ENCODE results near the gene GALNT13. TPM values are rescaled to one million over a fixed set of nuclear protein-coding genes. Genes with fewer than 3 reads are reported as not detected.

Gene GALNT13
- total RNA-seq, 2 donors from 2014 or later: not detected

GRCh38 chr2:154173164-154173563, 301.4 kb downstream of the GALNT13 start:
- H3K27me3 Mint-ChIP-seq (ENCODE audit: low read depth): no peaks in the 10 kb centered on the region
- H3K4me1 Mint-ChIP-seq (ENCODE audit: low read depth): no peaks in the 10 kb centered on the region
- no peaks in the 10 kb centered on the region for H3K36me3 Mint-ChIP-seq (ENCODE audit: insufficient read depth in 2 of 2)
- no peak for ATAC-seq (replicated peaks in 1 of 2)
- DNase-seq: no peak
- H3K27ac Mint-ChIP-seq: no peak overlapping the region
- no peak overlapping the region for H3K4me3 Mint-ChIP-seq
- peaks cover 1 to 3% of the 10 kb centered on the region in 2 donors for H3K9me3 Mint-ChIP-seq

- ATAC-seq (replicated peaks in 1 of 2): no peak
Observed at GRCh38 chr2:154173919-154174318, 302.2 kb downstream of the GALNT13 start.

GRCh38 chr2:154182008-154182407, 310.3 kb downstream of the GALNT13 start:
- ATAC-seq (replicated peaks in 1 of 2) (no peak), DNase-seq (no peak)
- H3K27me3 Mint-ChIP-seq (ENCODE audit: low read depth): no peaks in the 10 kb centered on the region
- H3K4me3 Mint-ChIP-seq: no peak overlapping the region
- no peak overlapping the region for H3K27ac Mint-ChIP-seq
- H3K36me3 Mint-ChIP-seq (ENCODE audit: insufficient read depth in 2 of 2): no peaks in the 10 kb centered on the region
- H3K4me1 Mint-ChIP-seq (ENCODE audit: low read depth): no peaks in the 10 kb centered on the region
- peaks cover 2% of the 10 kb centered on the region in 2 donors for H3K9me3 Mint-ChIP-seq

More at GRCh38 chr2:154173919-154174318, 302.2 kb downstream of the GALNT13 start:
- no peak for DNase-seq
- no peaks in the 10 kb centered on the region for H3K4me1 Mint-ChIP-seq (ENCODE audit: low read depth)
- peaks cover 0 to 3% of the 10 kb centered on the region in 2 donors for H3K9me3 Mint-ChIP-seq
- no peak overlapping the region for H3K4me3 Mint-ChIP-seq
- no peaks in the 10 kb centered on the region for H3K36me3 Mint-ChIP-seq (ENCODE audit: insufficient read depth in 2 of 2)
- no peak overlapping the region for H3K27ac Mint-ChIP-seq
- H3K27me3 Mint-ChIP-seq (ENCODE audit: low read depth): no peaks in the 10 kb centered on the region

GRCh38 chr2:154187948-154188347, 316.2 kb downstream of the GALNT13 start:
- Mint-ChIP-seq H3K27ac (no peak overlapping the region), H3K4me1 (ENCODE audit: low read depth) (no peaks in the 10 kb centered on the region), H3K9me3 (peaks cover 2 to 8% of the 10 kb centered on the region in 2 donors), H3K27me3 (ENCODE audit: low read depth) (no peaks in the 10 kb centered on the region), H3K36me3 (ENCODE audit: insufficient read depth in 2 of 2) (no peaks in the 10 kb centered on the region), H3K4me3 (no peak overlapping the region)
- DNase-seq (no peak), ATAC-seq (replicated peaks in 1 of 2) (no peak)

- peaks cover 0 to 5% of the 10 kb centered on the region in 2 donors for H3K9me3 Mint-ChIP-seq
- no peak overlapping the region for H3K27ac Mint-ChIP-seq
Observed at GRCh38 chr2:154189953-154190352, 318.2 kb downstream of the GALNT13 start.

GRCh38 chr2:154193246-154193645, 321.5 kb downstream of the GALNT13 start:
- H3K36me3 Mint-ChIP-seq (ENCODE audit: insufficient read depth in 2 of 2): no peaks in the 10 kb centered on the region
- ATAC-seq (replicated peaks in 1 of 2) (no peak), DNase-seq (no peak)
- no peaks in the 10 kb centered on the region for H3K4me1 Mint-ChIP-seq (ENCODE audit: low read depth)
- H3K27ac Mint-ChIP-seq: no peak overlapping the region
- H3K4me3 Mint-ChIP-seq: no peak overlapping the region
- H3K27me3 Mint-ChIP-seq (ENCODE audit: low read depth): no peaks in the 10 kb centered on the region
- peaks cover 0 to 4% of the 10 kb centered on the region in 2 donors for H3K9me3 Mint-ChIP-seq

More at GRCh38 chr2:154189953-154190352, 318.2 kb downstream of the GALNT13 start:
- no peak for DNase-seq
- Mint-ChIP-seq H3K4me3 (no peak overlapping the region), H3K4me1 (ENCODE audit: low read depth) (no peaks in the 10 kb centered on the region), H3K36me3 (ENCODE audit: insufficient read depth in 2 of 2) (no peaks in the 10 kb centered on the region), H3K27me3 (ENCODE audit: low read depth) (no peaks in the 10 kb centered on the region)
- ATAC-seq (replicated peaks in 1 of 2): no peak

GRCh38 chr2:154194909-154195643, 323.4 kb downstream of the GALNT13 start:
- Mint-ChIP-seq H3K4me3 (no peak overlapping the region), H3K9me3 (peaks cover 0 to 4% of the 10 kb centered on the region in 2 donors), H3K4me1 (ENCODE audit: low read depth) (no peaks in the 10 kb centered on the region), H3K36me3 (ENCODE audit: insufficient read depth in 2 of 2) (no peaks in the 10 kb centered on the region), H3K27me3 (ENCODE audit: low read depth) (no peaks in the 10 kb centered on the region), H3K27ac (no peak overlapping the region)
- DNase-seq (no peak), ATAC-seq (replicated peaks in 1 of 2) (no peak)

GRCh38 chr2:154195644-154196195, 324.0 kb downstream of the GALNT13 start:
- no peaks in the 10 kb centered on the region for H3K36me3 Mint-ChIP-seq (ENCODE audit: insufficient read depth in 2 of 2)
- ATAC-seq (replicated peaks in 1 of 2) (no peak), DNase-seq (no peak)
- H3K4me1 Mint-ChIP-seq (ENCODE audit: low read depth): no peaks in the 10 kb centered on the region
- H3K27ac Mint-ChIP-seq: no peak overlapping the region
- no peaks in the 10 kb centered on the region for H3K27me3 Mint-ChIP-seq (ENCODE audit: low read depth)
- H3K9me3 Mint-ChIP-seq: peaks cover 0 to 4% of the 10 kb centered on the region in 2 donors
- no peak overlapping the region for H3K4me3 Mint-ChIP-seq

- Mint-ChIP-seq H3K9me3 (peaks cover 2 to 3% of the 10 kb centered on the region in 2 donors), H3K27ac (no peak overlapping the region), H3K27me3 (ENCODE audit: low read depth) (no peaks in the 10 kb centered on the region), H3K4me1 (ENCODE audit: low read depth) (no peaks in the 10 kb centered on the region), H3K4me3 (no peak overlapping the region), H3K36me3 (ENCODE audit: insufficient read depth in 2 of 2) (no peaks in the 10 kb centered on the region)
- ATAC-seq (replicated peaks in 1 of 2) (no peak), DNase-seq (no peak)
Observed at GRCh38 chr2:154198866-154199265, 327.1 kb downstream of the GALNT13 start.

GRCh38 chr2:154203206-154203605, 331.5 kb downstream of the GALNT13 start:
- no peak overlapping the region for H3K4me3 Mint-ChIP-seq
- H3K36me3 Mint-ChIP-seq (ENCODE audit: insufficient read depth in 2 of 2): no peaks in the 10 kb centered on the region
- H3K4me1 Mint-ChIP-seq (ENCODE audit: low read depth): no peaks in the 10 kb centered on the region
- ATAC-seq (replicated peaks in 1 of 2): no peak
- DNase-seq: no peak
- no peak overlapping the region for H3K27ac Mint-ChIP-seq
- no peaks in the 10 kb centered on the region for H3K27me3 Mint-ChIP-seq (ENCODE audit: low read depth)
- H3K9me3 Mint-ChIP-seq: peaks cover 4 to 5% of the 10 kb centered on the region in 2 donors

GRCh38 chr2:154203902-154204301, 332.2 kb downstream of the GALNT13 start:
- Mint-ChIP-seq H3K4me3 (no peak overlapping the region), H3K4me1 (ENCODE audit: low read depth) (no peaks in the 10 kb centered on the region), H3K27ac (no peak overlapping the region), H3K9me3 (peaks cover 4 to 5% of the 10 kb centered on the region in 2 donors), H3K36me3 (ENCODE audit: insufficient read depth in 2 of 2) (no peaks in the 10 kb centered on the region), H3K27me3 (ENCODE audit: low read depth) (no peaks in the 10 kb centered on the region)
- ATAC-seq (replicated peaks in 1 of 2) (no peak), DNase-seq (no peak)

- Mint-ChIP-seq H3K27me3 (ENCODE audit: low read depth) (no peaks in the 10 kb centered on the region), H3K4me1 (ENCODE audit: low read depth) (no peaks in the 10 kb centered on the region), H3K9me3 (peaks cover 8 to 11% of the 10 kb centered on the region in 2 donors), H3K27ac (no peak overlapping the region), H3K36me3 (ENCODE audit: insufficient read depth in 2 of 2) (peaks cover 0 to 2% of the 10 kb centered on the region in 2 donors), H3K4me3 (no peak overlapping the region)
- no peak for ATAC-seq (replicated peaks in 1 of 2)
- no peak for DNase-seq
Observed at GRCh38 chr2:154207288-154208047, 335.7 kb downstream of the GALNT13 start.

GRCh38 chr2:154223726-154224125, 352.0 kb downstream of the GALNT13 start:
- Mint-ChIP-seq H3K9me3 (peaks cover 3% of the 10 kb centered on the region in 2 donors), H3K4me1 (ENCODE audit: low read depth) (no peaks in the 10 kb centered on the region), H3K27me3 (ENCODE audit: low read depth) (no peaks in the 10 kb centered on the region), H3K27ac (no peak overlapping the region), H3K36me3 (ENCODE audit: insufficient read depth in 2 of 2) (no peaks in the 10 kb centered on the region), H3K4me3 (no peak overlapping the region)
- ATAC-seq (replicated peaks in 1 of 2): no peak
- DNase-seq: no peak

Data from activated T-cell treated with anti-CD3 and anti-CD28 coated beads, Interleukin-2, amount 50 U/mL, for 72 hours (primary cell).